ENCODE results near the gene CHID1.

CHID1 gene

GRCh38 chr11:819129-819931 is 91.3 kb downstream of the CHID1 start:
- DNase-seq: peak; percentile 89

DNA sequence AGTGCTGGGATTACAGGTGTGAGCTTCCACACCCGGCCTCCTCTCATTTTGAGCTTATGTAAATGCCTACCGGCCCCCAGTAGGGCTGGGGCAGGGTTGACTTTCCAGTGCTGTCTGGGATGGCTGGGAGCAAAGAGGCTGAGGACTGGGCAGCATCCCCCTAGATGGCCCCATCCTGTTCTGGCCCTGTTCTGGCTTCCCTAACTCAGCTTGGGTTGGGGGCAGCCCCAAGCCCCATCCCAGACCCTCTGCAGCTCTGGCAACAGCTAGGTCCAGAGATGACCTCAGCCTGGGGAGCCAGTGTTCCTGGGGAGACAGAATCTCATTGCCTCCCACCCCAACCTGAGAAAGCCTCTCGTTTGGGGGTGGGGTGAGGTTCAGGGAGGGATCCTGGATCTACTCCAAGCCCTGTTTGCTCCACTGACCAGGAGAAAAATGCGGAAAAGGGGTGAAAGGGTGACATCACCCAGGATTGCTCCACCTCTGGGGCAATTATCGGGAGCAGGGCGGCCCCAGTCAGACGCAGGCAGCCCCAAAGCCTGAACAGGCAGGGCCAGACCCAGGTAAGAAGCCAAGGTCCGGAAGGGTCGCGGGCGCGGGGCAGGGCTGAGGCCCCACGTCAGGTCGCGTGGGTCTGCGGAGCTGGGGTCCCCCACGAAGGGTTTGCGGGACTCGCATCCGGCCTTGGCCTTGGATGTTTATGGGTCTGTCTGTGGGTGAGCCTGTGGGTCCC is 92.0 kb downstream of the CHID1 start, which contains the start of gene PNPLA2:
TSS of gene PNPLA2 (plus strand) at position 519 of the 733 bp plus-strand sequence. CDS start 805 bp downstream, outside the sequence.
- DNase-seq: peak; percentile 59

Measured in fibroblast of skin of right biceps (primary cell).